ENCODE data around the gene RBM5. TPM values are rescaled to one million over a fixed set of nuclear protein-coding genes. Genes with fewer than 3 reads are reported as not detected.

Gene RBM5
- total and polyA plus RNA-seq, 10 of the 15 experiments (the other 5 are each of a cell fraction or from before 2014, with no cell fraction given) = 35.1 to 347 (median 111) TPM

- TF ChIP-seq ZNF687 (IDR thresholded peaks at IDR 0.05) (no peak), PKNOX1 (IDR thresholded peaks at IDR 0.05) (no peak)
Observed at GRCh38 chr3:50158530-50159146, 69.9 kb downstream of the RBM5 start (continued).

- ATAC-seq = no peak
- WGBS (ENCODE audit: insufficient coverage, insufficient replicate concordance, low lambda C conversion rate, missing lambda C conversion rate) = 21% methylated on average over 7 of the region's 7 CpGs
- H2AFZ ChIP-seq (ENCODE audit: control insufficient read depth, low read depth, low read length) = no peak overlapping the region
- no peaks in the 10 kb centered on the region for H3K79me2 ChIP-seq (ENCODE audit: control insufficient read depth, insufficient read depth, low read length)
- H3K36me3 ChIP-seq (ENCODE audit: control insufficient read depth in 2 of 2, insufficient read depth in 2 of 2, low read length in 1 of 2) = no peaks in the 10 kb centered on the region
- CTCF ChIA-PET = interaction anchor here (0.6 kb wide), 1 partner anchor 547 kb away, joined by 3 read pairs; no protein-coding TSS in a partner anchor
- RAD21 ChIA-PET (ENCODE audit: unreplicated experiment) = no interaction called here
- in situ Hi-C loops (cut with MboI) (no loop called here), intact Hi-C loops (cut with micrococcal nuclease; ENCODE audit: unreplicated experiment) (no loop called here)
- no peak overlapping the region for H3K4me2 ChIP-seq (ENCODE audit: control insufficient read depth, insufficient read depth)
- no TSS peak for BruUV-seq (replicated peaks)
- no peak overlapping the region for H3K4me3 ChIP-seq
- no peak for FAIRE-seq
- H4K20me1 ChIP-seq (ENCODE audit: control insufficient read depth, insufficient read depth) = no peaks in the 10 kb centered on the region; the same call in 1 of the 2 replicates
- H3K9ac ChIP-seq (ENCODE audit: control insufficient read depth, insufficient read depth, low read length) = no peak overlapping the region
- H3K27ac ChIP-seq (ENCODE audit: control insufficient read depth, insufficient read depth) = no peak overlapping the region
- no peak for DNase-seq (ENCODE audit: low read depth, low spot score)
- SMC1A ChIA-PET (ENCODE audit: uncharacterized antibody, unreplicated experiment) = no interaction called here
- H3K4me1 ChIP-seq (ENCODE audit: control insufficient read depth, insufficient read depth, low read length) = no peaks in the 10 kb centered on the region
- peaks cover 5 to 6% of the 10 kb centered on the region in 2 experiments for H3K27me3 ChIP-seq (replicated peaks in 1 of 2; ENCODE audit: control insufficient read depth in 2 of 2, insufficient read depth in 2 of 2, low read length in 1 of 2)
- no peaks in the 10 kb centered on the region for H3K9me3 ChIP-seq (replicated peaks; ENCODE audit: control insufficient read depth, insufficient read depth, low read length)
- TF ChIP-seq KAT2A (conservative IDR thresholded peaks at IDR 0.05; ENCODE audit: control insufficient read depth, low read depth, low read length) = no peak
- no peak for TF ChIP-seq ZNF274 (IDR thresholded peaks at IDR 0.05; ENCODE audit: insufficient read depth, insufficient read length)
- no peak for TF ChIP-seq TCF12 (IDR thresholded peaks at IDR 0.05; ENCODE audit: low read depth, low read length)
- no peak for TF ChIP-seq CEBPB (IDR thresholded peaks at IDR 0.05; ENCODE audit: borderline replicate concordance in 1 of 2, low read depth in 2 of 2, low read length in 2 of 2)
- no peak for TF ChIP-seq SREBF1 (IDR thresholded peaks at IDR 0.05; ENCODE audit: low read length)
- TF ChIP-seq ELK1 (IDR thresholded peaks at IDR 0.05; ENCODE audit: low read depth, low read length) = no peak
- no peak for TF ChIP-seq EGR1 (IDR thresholded peaks at IDR 0.05; ENCODE audit: borderline replicate concordance in 1 of 2, low read depth in 2 of 2, low read length in 2 of 2)
- no peak for TF ChIP-seq HCFC1 (IDR thresholded peaks at IDR 0.05; ENCODE audit: low read length)
- POLR2A ChIA-PET = no interaction called here
Observed at GRCh38 chr3:50160561-50160983, 71.9 kb downstream of the RBM5 start.
